ENCODE data around the gene LIN37.
A peak's percentile ranks its signal among the peaks of the same experiment; 100 is the strongest.

The LIN37 gene

GRCh38 chr19:35777086-35777841 is 28.9 kb downstream of the LIN37 start:
- DNase-seq, result no peak

- no peak for DNase-seq
Observed at GRCh38 chr19:35777961-35778360, 29.6 kb downstream of the LIN37 start.

- no peak for DNase-seq
Observed at GRCh38 chr19:35779033-35779432, 30.7 kb downstream of the LIN37 start.

- DNase-seq, result no peak
Observed at GRCh38 chr19:35780058-35780457, 31.7 kb downstream of the LIN37 start.

GRCh38 chr19:35780717-35781116 is 32.3 kb downstream of the LIN37 start:
- DNase-seq, result no peak

GRCh38 chr19:35781650-35782049 is 33.3 kb downstream of the LIN37 start:
- no peak for DNase-seq

GRCh38 chr19:35782589-35782988 is 34.2 kb downstream of the LIN37 start:
- no peak for DNase-seq

- DNase-seq, result no peak
Observed at GRCh38 chr19:35783469-35784434, 35.4 kb downstream of the LIN37 start.

- no peak for DNase-seq
Observed at GRCh38 chr19:35784503-35785338, 36.3 kb downstream of the LIN37 start.

- DNase-seq, result no peak
Observed at GRCh38 chr19:35785339-35785627, 36.9 kb downstream of the LIN37 start.

- DNase-seq, result no peak
Observed at GRCh38 chr19:35786299-35787160, 38.2 kb downstream of the LIN37 start.

GRCh38 chr19:35787227-35787799 is 38.9 kb downstream of the LIN37 start:
- no peak for DNase-seq

- DNase-seq, result no peak
Observed at GRCh38 chr19:35788205-35788960, 40.0 kb downstream of the LIN37 start.

GRCh38 chr19:35789195-35789977 is 41.0 kb downstream of the LIN37 start:
- DNase-seq, result no peak

- DNase-seq, result no peak
Observed at GRCh38 chr19:35789978-35790944, 41.9 kb downstream of the LIN37 start.

GRCh38 chr19:35790981-35791813 is 42.8 kb downstream of the LIN37 start:
- peak; percentile 23 for DNase-seq

- no peak for DNase-seq
Observed at GRCh38 chr19:35791814-35792279, 43.5 kb downstream of the LIN37 start.

- no peak for DNase-seq
Observed at GRCh38 chr19:35792312-35792711, 43.9 kb downstream of the LIN37 start.

Measured in RPMI8226 (cell line).